ENCODE data around the gene MAGI2. TPM values are rescaled to one million over a fixed set of nuclear protein-coding genes. Genes with fewer than 3 reads are reported as not detected.

Gene MAGI2
- total and polyA plus RNA-seq, 4 donors: 0.37 to 4.1 (median 1.4) TPM

GRCh38 chr7:78567836-78568235, 885.6 kb downstream of the MAGI2 start:
- Histone ChIP-seq H3K27me3 (ENCODE audit: control insufficient read depth in 4 of 4, insufficient read depth in 4 of 4, low read length in 3 of 4) (no peaks in the 10 kb centered on the region), H3K36me3 (ENCODE audit: control insufficient read depth in 4 of 4, insufficient read depth in 3 of 4, low read depth in 1 of 4, low read length in 3 of 4) (no peaks in the 10 kb centered on the region), H3K4me1 (ENCODE audit: control insufficient read depth in 4 of 4, insufficient read depth in 4 of 4, low read length in 3 of 4) (no peaks in the 10 kb centered on the region), H3K27ac (ENCODE audit: low read depth in 1 of 2, low read length in 2 of 2) (no peak overlapping the region), H3K4me3 (ENCODE audit: low read depth in 1 of 3, low read length in 3 of 3) (no peak overlapping the region), H3K9ac (ENCODE audit: low read depth in 1 of 2, low read length in 2 of 2) (no peak overlapping the region), H3K9me3 (ENCODE audit: control insufficient read depth in 4 of 4, low read length in 3 of 4) (no peaks in the 10 kb centered on the region)
- no peak for DNase-seq (ENCODE audit: low spot score)
- TF ChIP-seq FOXA1 (IDR thresholded peaks at IDR 0.05) (no peak), RXRA (IDR thresholded peaks at IDR 0.05) (no peak), HNF4A (conservative IDR thresholded peaks at IDR 0.05) (no peak), TAF1 (conservative IDR thresholded peaks at IDR 0.05) (no peak), REST (IDR thresholded peaks at IDR 0.05) (no peak), YY1 (IDR thresholded peaks at IDR 0.05) (no peak), RAD21 (IDR thresholded peaks at IDR 0.05) (no peak), HNF4G (IDR thresholded peaks at IDR 0.05) (no peak), GABPA (IDR thresholded peaks at IDR 0.05 in 1 of 2, conservative IDR thresholded peaks at IDR 0.05 in 1 of 2) (no peak), NR2F2 (IDR thresholded peaks at IDR 0.05) (no peak), SP1 (IDR thresholded peaks at IDR 0.05) (no peak), MAX (IDR thresholded peaks at IDR 0.05) (no peak), FOXA2 (IDR thresholded peaks at IDR 0.05) (no peak)
- TF ChIP-seq, protein P1, sequence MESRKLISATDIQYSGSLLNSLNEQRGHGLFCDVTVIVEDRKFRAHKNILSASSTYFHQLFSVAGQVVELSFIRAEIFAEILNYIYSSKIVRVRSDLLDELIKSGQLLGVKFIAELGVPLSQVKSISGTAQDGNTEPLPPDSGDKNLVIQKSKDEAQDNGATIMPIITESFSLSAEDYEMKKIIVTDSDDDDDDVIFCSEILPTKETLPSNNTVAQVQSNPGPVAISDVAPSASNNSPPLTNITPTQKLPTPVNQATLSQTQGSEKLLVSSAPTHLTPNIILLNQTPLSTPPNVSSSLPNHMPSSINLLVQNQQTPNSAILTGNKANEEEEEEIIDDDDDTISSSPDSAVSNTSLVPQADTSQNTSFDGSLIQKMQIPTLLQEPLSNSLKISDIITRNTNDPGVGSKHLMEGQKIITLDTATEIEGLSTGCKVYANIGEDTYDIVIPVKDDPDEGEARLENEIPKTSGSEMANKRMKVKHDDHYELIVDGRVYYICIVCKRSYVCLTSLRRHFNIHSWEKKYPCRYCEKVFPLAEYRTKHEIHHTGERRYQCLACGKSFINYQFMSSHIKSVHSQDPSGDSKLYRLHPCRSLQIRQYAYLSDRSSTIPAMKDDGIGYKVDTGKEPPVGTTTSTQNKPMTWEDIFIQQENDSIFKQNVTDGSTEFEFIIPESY (IDR thresholded peaks at IDR 0.05): no peak
- TF ChIP-seq, protein P2, sequence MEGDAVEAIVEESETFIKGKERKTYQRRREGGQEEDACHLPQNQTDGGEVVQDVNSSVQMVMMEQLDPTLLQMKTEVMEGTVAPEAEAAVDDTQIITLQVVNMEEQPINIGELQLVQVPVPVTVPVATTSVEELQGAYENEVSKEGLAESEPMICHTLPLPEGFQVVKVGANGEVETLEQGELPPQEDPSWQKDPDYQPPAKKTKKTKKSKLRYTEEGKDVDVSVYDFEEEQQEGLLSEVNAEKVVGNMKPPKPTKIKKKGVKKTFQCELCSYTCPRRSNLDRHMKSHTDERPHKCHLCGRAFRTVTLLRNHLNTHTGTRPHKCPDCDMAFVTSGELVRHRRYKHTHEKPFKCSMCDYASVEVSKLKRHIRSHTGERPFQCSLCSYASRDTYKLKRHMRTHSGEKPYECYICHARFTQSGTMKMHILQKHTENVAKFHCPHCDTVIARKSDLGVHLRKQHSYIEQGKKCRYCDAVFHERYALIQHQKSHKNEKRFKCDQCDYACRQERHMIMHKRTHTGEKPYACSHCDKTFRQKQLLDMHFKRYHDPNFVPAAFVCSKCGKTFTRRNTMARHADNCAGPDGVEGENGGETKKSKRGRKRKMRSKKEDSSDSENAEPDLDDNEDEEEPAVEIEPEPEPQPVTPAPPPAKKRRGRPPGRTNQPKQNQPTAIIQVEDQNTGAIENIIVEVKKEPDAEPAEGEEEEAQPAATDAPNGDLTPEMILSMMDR (IDR thresholded peaks at IDR 0.05; ENCODE audit: low read depth, low read length, missing input control): no peak
- TF ChIP-seq, protein P3, sequence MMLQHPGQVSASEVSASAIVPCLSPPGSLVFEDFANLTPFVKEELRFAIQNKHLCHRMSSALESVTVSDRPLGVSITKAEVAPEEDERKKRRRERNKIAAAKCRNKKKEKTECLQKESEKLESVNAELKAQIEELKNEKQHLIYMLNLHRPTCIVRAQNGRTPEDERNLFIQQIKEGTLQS (IDR thresholded peaks at IDR 0.05): no peak
- 78% methylated on average over 2 of the region's 2 CpGs for WGBS

DNA sequence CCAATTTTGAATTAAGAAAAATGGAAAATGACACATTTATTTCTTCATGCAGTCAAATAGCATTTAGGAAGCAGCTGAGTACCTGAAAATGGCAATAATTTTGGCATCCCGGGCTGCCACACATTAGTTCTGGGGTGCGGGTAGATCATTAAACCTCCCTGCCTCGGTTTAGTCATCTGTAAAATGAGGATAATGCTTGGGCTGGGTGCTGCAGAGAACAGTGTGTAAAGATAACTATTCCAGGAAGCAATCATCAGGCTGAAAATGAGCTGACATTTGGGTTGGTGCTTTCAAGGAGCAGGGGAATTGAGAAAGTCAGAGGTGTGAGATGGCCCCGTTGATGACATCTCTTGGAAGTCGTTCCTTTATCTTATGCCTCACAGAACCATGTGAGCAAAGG, 887.7 kb downstream of the MAGI2 start:
- DNase-seq (ENCODE audit: low spot score): no peak
- H3K27me3 ChIP-seq (ENCODE audit: control insufficient read depth in 4 of 4, insufficient read depth in 4 of 4, low read length in 3 of 4): no peaks in the 10 kb centered on the region
- no peak for TF ChIP-seq FOXA1 (IDR thresholded peaks at IDR 0.05)
- TF ChIP-seq, protein P1 (IDR thresholded peaks at IDR 0.05): no peak
- TF ChIP-seq, protein P2 (IDR thresholded peaks at IDR 0.05; ENCODE audit: low read depth, low read length, missing input control): no peak
- 68% methylated on average over 5 of the region's 5 CpGs for WGBS
- no peaks in the 10 kb centered on the region for H3K4me1 ChIP-seq (ENCODE audit: control insufficient read depth in 4 of 4, insufficient read depth in 4 of 4, low read length in 3 of 4)
- H3K36me3 ChIP-seq (ENCODE audit: control insufficient read depth in 4 of 4, insufficient read depth in 3 of 4, low read depth in 1 of 4, low read length in 3 of 4): no peaks in the 10 kb centered on the region
- no peak overlapping the region for H3K27ac ChIP-seq (ENCODE audit: low read depth in 1 of 2, low read length in 2 of 2)
- H3K4me3 ChIP-seq (ENCODE audit: low read depth in 1 of 3, low read length in 3 of 3): no peak overlapping the region
- no peak overlapping the region for H3K9ac ChIP-seq (ENCODE audit: low read depth in 1 of 2, low read length in 2 of 2)
- no peaks in the 10 kb centered on the region for H3K9me3 ChIP-seq (ENCODE audit: control insufficient read depth in 4 of 4, low read length in 3 of 4)

Measured in liver (tissue), 9 donors.